ENCODE measurements around the gene PRRT1B. TPM values are rescaled to one million over a fixed set of nuclear protein-coding genes. Genes with fewer than 3 reads are reported as not detected.

PRRT1B gene
- total and polyA plus RNA-seq, 9 of the 15 experiments (the other 6 are each of a cell fraction or from before 2014, with no cell fraction given), result not detected

- no peak for TF ChIP-seq SRSF3 (IDR thresholded peaks at IDR 0.05; ENCODE audit: insufficient read depth, low read length)
- TF ChIP-seq IFI16 (CRISPR knock-in tag; IDR thresholded peaks at IDR 0.05), result no peak
- peak; percentile 93 to 94 for TF ChIP-seq NRF1 (conservative IDR thresholded peaks at IDR 0.05 in 1 of 2, IDR thresholded peaks at IDR 0.05 in 1 of 2)
- TF ChIP-seq ZNF444 (CRISPR knock-in tag; IDR thresholded peaks at IDR 0.05), result no peak
- TF ChIP-seq POLR2AphosphoS5 (IDR thresholded peaks at IDR 0.05; ENCODE audit: control insufficient read depth, insufficient read depth, low read depth, low read length), result no peak
- TF ChIP-seq ELF2 (CRISPR knock-in tag; IDR thresholded peaks at IDR 0.05), result 0 out of 2 replicates have a peak, but pooled peaks have one; percentile 52
- TF ChIP-seq SRSF7 (optimal IDR thresholded peaks at IDR 0.05; ENCODE audit: low read depth, low read length), result no peak
- peak; percentile 79 for TF ChIP-seq ZBTB7A (IDR thresholded peaks at IDR 0.05; ENCODE audit: borderline replicate concordance, control insufficient read depth, low read depth, low read length)
- peak; percentile 82; the same call in 1 of the 2 replicates for TF ChIP-seq PHF8 (IDR thresholded peaks at IDR 0.05; ENCODE audit: borderline replicate concordance, low read length)
- TF ChIP-seq GABPB1 (CRISPR knock-in tag; IDR thresholded peaks at IDR 0.05), result peak; percentile 98
- peak; percentile 34; the same call in 1 of the 2 replicates for TF ChIP-seq MYC (IDR thresholded peaks at IDR 0.05; ENCODE audit: low read depth, low read length)
- no peak for TF ChIP-seq MYC (CRISPR knock-in tag; IDR thresholded peaks at IDR 0.05; ENCODE audit: borderline replicate concordance, low read depth)
- TF ChIP-seq NR0B1 (IDR thresholded peaks at IDR 0.05; ENCODE audit: partially characterized antibody), result no peak
- TF ChIP-seq ARHGAP35 (IDR thresholded peaks at IDR 0.05; ENCODE audit: partially characterized antibody), result no peak
- TF ChIP-seq CXXC5 (CRISPR knock-in tag; IDR thresholded peaks at IDR 0.05), result peak; percentile 81
- TF ChIP-seq NELFE (IDR thresholded peaks at IDR 0.05; ENCODE audit: insufficient read depth, insufficient read length), result no peak
- no peak for TF ChIP-seq ZNF212 (CRISPR knock-in tag; IDR thresholded peaks at IDR 0.05)
- TF ChIP-seq BRCA1 (IDR thresholded peaks at IDR 0.05), result no peak
- 0 out of 2 replicates have a peak, but pooled peaks have one; percentile 34 for TF ChIP-seq BRCA1 (CRISPR knock-in tag; IDR thresholded peaks at IDR 0.05)
- TF ChIP-seq SETDB1 (IDR thresholded peaks at IDR 0.05; ENCODE audit: low read length), result no peak
- no peak for TF ChIP-seq ILK (tag; IDR thresholded peaks at IDR 0.05; ENCODE audit: borderline replicate concordance, low read depth)
- no peak for TF ChIP-seq NCOA2 (IDR thresholded peaks at IDR 0.05; ENCODE audit: partially characterized antibody in 2 of 2)
- no peak for TF ChIP-seq GTF2F1 (IDR thresholded peaks at IDR 0.05; ENCODE audit: low read depth, low read length)
- no peak for TF ChIP-seq HDAC6 (IDR thresholded peaks at IDR 0.05; ENCODE audit: low read depth, low read length)
These were observed 14.1 kb upstream of the PRRT1B start, which contains the start of gene UCK1 (continued) for GRCh38 chr9:131530920-131531832.
